Esophagus squamous epithelium (tissue), 5 donors: ENCODE results near the gene OR4C5. TPM values are rescaled to one million over a fixed set of nuclear protein-coding genes. Genes with fewer than 3 reads are reported as not detected.
"Not testable (repeated sequence)": the region's sequence is repeated elsewhere in the genome, so short reads cannot be mapped to it uniquely, and the experiment has no call there.

Experiments used
- DNase-seq: peaks from one replicate; lab custom pipeline; 2025; lab: John Stamatoyannopoulos, UW
- H3K27ac ChIP-seq, 4 donors: fragments of 200-600 bp; sonication (generic); one replicate each; pipeline ENCODE4 v1.5.1; 2016 to 2019; ENCODE audit warnings: mild to moderate bottlenecking in 1 of 4
- H3K27me3 ChIP-seq, 4 donors: fragments of 200-600 bp; sonication (generic); 1 replicate in 3 of 4; 2 replicates in 1 of 4; pipeline versions ENCODE4 v1.5.1 to v1.6.0; 2017 to 2021; ENCODE audit warnings: antibody characterized with exemption in 1 of 4
- H3K36me3 ChIP-seq, 3 donors: fragments of 200-600 bp; sonication (generic); one replicate each; pipeline ENCODE4 v1.5.1; 2016 to 2019
- H3K4me1 ChIP-seq, 3 donors: fragments of 200-600 bp; sonication (generic); one replicate each; pipeline ENCODE4 v1.5.1; 2017 to 2019
- H3K4me3 ChIP-seq, 4 donors: fragments of 200-600 bp; sonication (generic); 1 replicate in 3 of 4; 2 replicates in 1 of 4; pipeline ENCODE4 v1.5.1; 2016 to 2019; ENCODE audit warnings: mild to moderate bottlenecking in 2 of 4, moderate library complexity in 1 of 4
- H3K9me3 ChIP-seq, 3 donors: fragments of 200-600 bp; sonication (generic); one replicate each; pipeline ENCODE4 v1.5.1; 2016 to 2019
- CTCF ChIP-seq, 6 experiments: fragments of 450-650 bp in 4 of 6; fragments of 200-600 bp in 2 of 6; sonication (generic) in 2 of 6; IDR thresholded peaks; one replicate each; pipeline ENCODE4 v1.5.1; 2016 to 2019; ENCODE audit warnings: antibody characterized with exemption in 6 of 6, mild to moderate bottlenecking in 4 of 6, moderate library complexity in 4 of 6
- POLR2A ChIP-seq, 4 donors: fragments of 450-650 bp; IDR thresholded peaks; one replicate each; pipeline ENCODE4 v1.6.1; 2017; ENCODE audit warnings: antibody characterized with exemption in 4 of 4, mild to moderate bottlenecking in 4 of 4, moderate library complexity in 3 of 4
- WGBS, 2 donors: methylation state at CpG; one replicate each; pipeline ENCODE4 v1.1.5; 2018; 5-methylcytosine and 5-hydroxymethylcytosine counted together
- intact Hi-C: fragments of 100-400 bp; cut with DNase I; formaldehyde crosslinking; loops from one replicate; pipeline ENCODE4 v1.15.0; 2022
- total RNA-seq, 4 donors: library from RNA; depleted of rRNA; stranded (reverse); fragments of >200 nt; gene quantifications; one replicate each; pipeline ENCODE4 v1.1.0, GENCODE V29; 2016
- donor health status: DM: yes; HTN: yes; CAD: no.

OR4C5 gene
- total RNA-seq, 4 donors from 2014 or later: not detected

GRCh38 chr11:48341466-48341865 is 24.8 kb downstream of the OR4C5 start:
- H3K9me3 ChIP-seq: no peaks in the 10 kb centered on the region
- no peaks in the 10 kb centered on the region for H3K4me1 ChIP-seq
- H3K27ac ChIP-seq: no peak overlapping the region
- H3K36me3 ChIP-seq: no peaks in the 10 kb centered on the region
- H3K27me3 ChIP-seq: no peaks in the 10 kb centered on the region
- TF ChIP-seq POLR2A (IDR thresholded peaks at IDR 0.05) (no peak), CTCF (IDR thresholded peaks at IDR 0.05) (no peak)
- intact Hi-C loops: no loop called here
- no peak overlapping the region for H3K4me3 ChIP-seq
- WGBS, 2 donors: 38 to 44% methylated on average over 2 of the region's 2 CpGs
- no peak for DNase-seq

DNA sequence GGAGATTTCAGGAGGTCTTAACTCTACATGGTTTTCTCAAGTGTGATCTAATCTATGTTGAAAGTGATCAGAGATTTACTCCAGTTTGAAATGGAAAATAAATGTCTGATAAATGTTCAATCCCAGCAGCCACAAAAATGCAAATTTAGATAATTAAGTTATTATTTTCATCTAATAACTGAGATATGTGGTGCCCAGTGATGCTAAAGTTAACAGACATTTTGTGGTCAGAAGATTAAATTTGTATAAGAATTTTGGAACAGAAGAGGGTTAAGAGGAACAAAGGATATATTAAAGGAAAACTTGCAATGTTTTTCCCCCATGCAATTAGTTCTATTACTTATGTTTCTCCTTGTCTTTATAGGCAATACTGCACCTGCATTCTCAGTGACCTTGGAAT is 41.6 kb downstream of the OR4C5 start, which contains the start of gene OR4C3:
Gene OR4C3, plus strand, starts transcription at position 301 of the 400 bp plus-strand sequence. CDS start 102 bp downstream, outside the sequence.
- H3K4me3 ChIP-seq, DNase-seq, H3K36me3 ChIP-seq, H3K27me3 ChIP-seq, intact Hi-C loops, H3K9me3 ChIP-seq, H3K27ac ChIP-seq, H3K4me1 ChIP-seq: not testable (repeated sequence)

GRCh38 chr11:48319813-48320212 is 46.5 kb downstream of the OR4C5 start:
- H3K36me3 ChIP-seq, intact Hi-C loops, DNase-seq, H3K27me3 ChIP-seq, H3K4me1 ChIP-seq, H3K27ac ChIP-seq, H3K4me3 ChIP-seq, H3K9me3 ChIP-seq: not testable (repeated sequence)
- 66 to 67% methylated on average over 2 of the region's 2 CpGs for WGBS, 2 donors

Other genes starting within 250 kb of the OR4C5 start
- not detected for gene OR4B1, start 149.7 kb downstream of the OR4C5 start, total RNA-seq
- gene OR4X2, start 121.4 kb downstream of the OR4C5 start, total RNA-seq: not detected
- gene OR4X1, start 102.6 kb downstream of the OR4C5 start, total RNA-seq: not detected
- not detected for gene OR4S1, start 60.2 kb downstream of the OR4C5 start, total RNA-seq
- gene OR4C3, start 41.5 kb downstream of the OR4C5 start, total RNA-seq: not detected
- not detected for gene OR4A47, start 122.3 kb upstream of the OR4C5 start, total RNA-seq